Astrocyte (in vitro differentiated cells and primary cell): ENCODE data around the gene PIMREG. TPM values are rescaled to one million over a fixed set of nuclear protein-coding genes. Genes with fewer than 3 reads are reported as not detected.

Experiments
- DNase-seq: peaks from one replicate; pipeline ENCODE4 v3.0.0-alpha.2; 2010; ENCODE audit warnings: low read depth
- FAIRE-seq: peaks from 2 replicates; lab custom pipeline; 2011; peaks lifted over from hg19 to GRCh38; lab: Jason Lieb, UNC
- H2AFZ ChIP-seq: 2 replicates; pipeline ENCODE4 v1.6.0; 2012; ENCODE audit warnings: low read depth, low read length, inconsistent platforms
- H3K27ac ChIP-seq: 2 replicates; pipeline ENCODE4 v1.5.1; 2011; ENCODE audit warnings: low read depth, low read length, inconsistent platforms
- H3K27me3 ChIP-seq: 2 replicates; pipeline ENCODE4 v1.6.0; 2011; ENCODE audit warnings: low read length, inconsistent platforms; ENCODE audit not compliant: insufficient read depth
- H3K36me3 ChIP-seq: 2 replicates; pipeline ENCODE4 v1.5.1; 2011; ENCODE audit warnings: low read length, inconsistent platforms; ENCODE audit not compliant: insufficient read depth
- H3K4me1 ChIP-seq: 2 replicates; pipeline ENCODE4 v1.5.1; 2011; ENCODE audit warnings: low read length, inconsistent platforms; ENCODE audit not compliant: insufficient read depth
- H3K4me2 ChIP-seq: 2 replicates; pipeline ENCODE4 v1.6.0; 2012; ENCODE audit warnings: low read length, inconsistent platforms
- H3K4me3 ChIP-seq: 2 replicates; pipeline ENCODE4 v1.5.1; 2011; ENCODE audit warnings: low read depth, mild to moderate bottlenecking, low read length, inconsistent platforms; ENCODE audit not compliant: insufficient read depth
- H3K79me2 ChIP-seq: 2 replicates; pipeline ENCODE4 v1.6.0; 2012; ENCODE audit warnings: mild to moderate bottlenecking, low read length, inconsistent platforms; ENCODE audit not compliant: insufficient read depth
- H3K9ac ChIP-seq: 2 replicates; pipeline ENCODE4 v1.6.0; 2012; ENCODE audit warnings: mild to moderate bottlenecking, low read length, inconsistent platforms
- H3K9me3 ChIP-seq: 2 replicates; pipeline ENCODE4 v1.5.1; 2012; ENCODE audit warnings: low read depth, mild to moderate bottlenecking, low read length, inconsistent platforms; ENCODE audit not compliant: insufficient read depth
- H4K20me1 ChIP-seq: 2 replicates; pipeline ENCODE4 v1.6.0; 2012; ENCODE audit warnings: low read length, inconsistent platforms; ENCODE audit not compliant: insufficient read depth
- H3K27ac Mint-ChIP-seq: one replicate; pipeline ENCODE4 v1.8.0; 2021; ENCODE audit warnings: mild to moderate bottlenecking, mixed read lengths; ENCODE audit not compliant: unreplicated experiment
- H3K27me3 Mint-ChIP-seq: one replicate; pipeline ENCODE4 v1.8.0; 2021; ENCODE audit warnings: low read depth, mixed read lengths; ENCODE audit not compliant: unreplicated experiment
- H3K36me3 Mint-ChIP-seq: one replicate; pipeline ENCODE4 v1.8.0; 2021; ENCODE audit warnings: low read depth, mixed read lengths; ENCODE audit not compliant: unreplicated experiment
- H3K4me1 Mint-ChIP-seq: one replicate; pipeline ENCODE4 v1.8.0; 2021; ENCODE audit warnings: low read depth, mixed read lengths; ENCODE audit not compliant: unreplicated experiment
- H3K4me3 Mint-ChIP-seq: one replicate; pipeline ENCODE4 v1.8.0; 2021; ENCODE audit warnings: mild to moderate bottlenecking, moderate library complexity, mixed read lengths; ENCODE audit not compliant: unreplicated experiment
- H3K9me3 Mint-ChIP-seq: one replicate; pipeline ENCODE4 v1.8.0; 2021; ENCODE audit warnings: mild to moderate bottlenecking, mixed read lengths; ENCODE audit not compliant: unreplicated experiment
- CTCF ChIP-seq: IDR thresholded peaks from 2 replicates; pipeline ENCODE4 v1.5.1; 2011; ENCODE audit warnings: low read depth, mild to moderate bottlenecking, inconsistent platforms, low read length, moderate library complexity; ENCODE audit not compliant: insufficient read depth
- EZH2 ChIP-seq: IDR thresholded peaks from 2 replicates; pipeline ENCODE4 v1.6.1; 2012; ENCODE audit warnings: mild to moderate bottlenecking, low read length, inconsistent platforms; ENCODE audit not compliant: insufficient read depth
- total RNA-seq: library from RNA; stranded (reverse); gene quantifications from 2 replicates; pipeline ENCODE4 v1.2.1, GENCODE V29; 2021

The PIMREG gene
- total RNA-seq, 1 donor from 2014 or later, result 2.6 TPM

- Histone ChIP-seq H3K79me2 (no peaks in the 10 kb centered on the region), H3K36me3 (no peaks in the 10 kb centered on the region), H3K4me1 (peaks cover 14% of the 10 kb centered on the region), H2AFZ (no peak overlapping the region), H3K9me3 (no peaks in the 10 kb centered on the region), H3K4me2 (no peak overlapping the region), H3K9ac (no peak overlapping the region), H3K4me3 (no peak overlapping the region), H3K27me3 (peaks cover 2% of the 10 kb centered on the region), H3K27ac (no peak overlapping the region), H4K20me1 (peaks cover 6% of the 10 kb centered on the region)
- Mint-ChIP-seq H3K4me1 (peaks cover 8% of the 10 kb centered on the region), H3K27me3 (peaks cover 32% of the 10 kb centered on the region), H3K9me3 (peaks cover 11% of the 10 kb centered on the region), H3K36me3 (peaks cover 7% of the 10 kb centered on the region), H3K4me3 (no peak overlapping the region), H3K27ac (no peak overlapping the region)
- FAIRE-seq (no peak), DNase-seq (no peak)
- TF ChIP-seq EZH2, result no peak
- no peak for TF ChIP-seq CTCF
These were observed 28.3 kb downstream of the PIMREG start for GRCh38 chr17:6472517-6472916.

DNA sequence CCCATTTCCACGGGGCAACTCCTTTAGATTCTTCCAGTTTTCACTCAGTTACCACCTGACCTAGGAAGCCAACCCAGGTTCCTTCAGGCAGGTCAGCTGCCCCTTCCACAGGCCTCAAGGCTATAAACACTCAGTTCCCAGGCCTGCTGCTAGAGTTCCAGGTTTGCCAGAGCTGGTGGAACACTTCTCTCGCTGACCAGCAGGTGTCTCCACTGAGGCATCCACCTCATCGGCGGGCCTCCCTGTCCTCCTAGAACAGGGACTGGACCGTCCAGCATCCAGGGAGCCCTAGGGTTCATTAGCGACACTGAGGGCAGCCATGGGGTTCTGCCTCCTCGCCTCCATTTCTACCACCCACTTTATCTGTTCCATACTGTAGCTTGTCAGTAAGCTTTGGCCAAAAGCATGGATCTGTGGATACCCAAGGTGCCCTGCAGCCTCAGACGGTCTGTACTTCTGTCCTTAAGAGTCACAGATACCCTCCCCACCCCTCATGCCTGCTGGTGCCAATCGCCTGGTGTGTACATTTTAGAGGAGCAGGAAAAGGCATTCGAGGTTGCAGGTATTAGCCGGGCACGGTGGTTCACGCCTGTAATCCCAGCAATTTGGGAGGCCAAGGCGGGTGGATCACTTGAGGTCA is 29.0 kb downstream of the PIMREG start:
- Mint-ChIP-seq H3K9me3 (peaks cover 11% of the 10 kb centered on the region), H3K4me1 (peaks cover 8% of the 10 kb centered on the region), H3K36me3 (peaks cover 7% of the 10 kb centered on the region), H3K4me3 (no peak overlapping the region), H3K27me3 (peaks cover 33% of the 10 kb centered on the region), H3K27ac (no peak overlapping the region)
- TF ChIP-seq CTCF, result peak; percentile 91
- no peak for TF ChIP-seq EZH2
- DNase-seq (peak; percentile 28), FAIRE-seq (peak; percentile 74)
- Histone ChIP-seq H3K79me2 (no peaks in the 10 kb centered on the region), H3K9me3 (no peaks in the 10 kb centered on the region), H2AFZ (no peak overlapping the region), H3K4me3 (no peak overlapping the region), H3K27me3 (peaks cover 2% of the 10 kb centered on the region), H3K9ac (no peak overlapping the region), H3K4me1 (peaks cover 14% of the 10 kb centered on the region), H4K20me1 (peaks cover 6% of the 10 kb centered on the region), H3K36me3 (no peaks in the 10 kb centered on the region), H3K27ac (no peak overlapping the region), H3K4me2 (no peak overlapping the region)

DNA sequence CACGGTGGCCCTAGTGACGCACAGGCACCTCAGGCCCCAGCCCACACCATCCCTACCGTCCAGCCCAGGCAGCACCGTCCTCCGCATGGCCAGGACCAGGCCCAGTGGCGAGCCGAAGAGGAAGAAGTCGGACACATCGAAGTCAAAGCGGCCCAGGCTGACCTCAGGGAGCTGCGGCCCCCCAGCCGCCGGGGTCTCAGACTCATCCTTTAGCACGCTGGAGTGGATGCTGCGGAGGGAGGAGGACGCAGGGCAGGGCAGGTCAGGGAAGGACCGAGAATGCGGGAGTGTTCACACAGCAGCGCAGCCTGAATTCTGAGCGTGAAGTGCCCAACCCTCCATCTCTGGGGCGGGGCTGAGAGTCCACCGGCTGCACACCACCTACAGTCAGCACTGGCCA is 30.1 kb downstream of the PIMREG start:
- Mint-ChIP-seq H3K4me1 (peaks cover 8% of the 10 kb centered on the region), H3K4me3 (no peak overlapping the region), H3K27ac (no peak overlapping the region), H3K27me3 (peaks cover 33% of the 10 kb centered on the region), H3K9me3 (peaks cover 3% of the 10 kb centered on the region), H3K36me3 (peaks cover 3% of the 10 kb centered on the region)
- FAIRE-seq, result no peak
- Histone ChIP-seq H3K9me3 (no peaks in the 10 kb centered on the region), H3K36me3 (no peaks in the 10 kb centered on the region), H4K20me1 (peaks cover 6% of the 10 kb centered on the region), H3K27ac (no peak overlapping the region), H3K4me2 (no peak overlapping the region), H3K9ac (no peak overlapping the region), H3K79me2 (no peaks in the 10 kb centered on the region), H2AFZ (no peak overlapping the region), H3K4me1 (peaks cover 14% of the 10 kb centered on the region), H3K27me3 (peaks cover 5% of the 10 kb centered on the region), H3K4me3 (no peak overlapping the region)
- TF ChIP-seq EZH2, result no peak
- TF ChIP-seq CTCF, result no peak
- no peak for DNase-seq
